B cell (primary cell): ENCODE results near the gene PARK7. TPM values are rescaled to one million over a fixed set of nuclear protein-coding genes. Genes with fewer than 3 reads are reported as not detected.

Experiments used
- ATAC-seq: fragments of 200-7000 bp; cut with Tn5 transposase; one replicate; pipeline ENCODE4 v1.10.0; 2021; ENCODE audit warnings: low read depth, mild to moderate bottlenecking, moderate number of reproducible peaks, moderate library complexity
- CTCF ChIA-PET: fragments of 350-600 bp; sonication (Branson Sonifier 250); formaldehyde crosslinking; loops from one replicate; lab custom pipeline; 2021; ENCODE audit warnings: antibody characterized with exemption, inconsistent platforms; lab: Charles Lee
- POLR2A ChIA-PET: fragments of 350-600 bp; sonication (Branson Sonifier 250); formaldehyde crosslinking; loops from one replicate; lab custom pipeline; 2021; ENCODE audit warnings: antibody characterized with exemption; lab: Charles Lee
- DNase-seq: peaks from one replicate; pipeline ENCODE4 v3.0.0; 2013
- H2AFZ ChIP-seq: 2 replicates; pipeline ENCODE4 v1.6.1; 2012; ENCODE audit warnings: mild to moderate bottlenecking, low read depth, low read length; ENCODE audit not compliant: insufficient read depth, poor library complexity, severe bottlenecking
- H3K27ac ChIP-seq, 2 donors: 1 replicate in 1 of 2; 2 replicates in 1 of 2; pipeline ENCODE4 v1.5.1; 2012 to 2013; ENCODE audit warnings: low read length in 2 of 2, mild to moderate bottlenecking in 2 of 2, moderate library complexity in 1 of 2
- H3K27me3 ChIP-seq, 4 experiments: fragments of 200-600 bp in 1 of 4; sonication (generic) in 1 of 4; replicated peaks in 1 of 4; 1 replicate in 2 of 4; 2 replicates in 2 of 4; pipeline versions ENCODE4 v1.6.1 to v1.7.0; 2013 to 2016; ENCODE audit warnings: low read length in 3 of 4, mild to moderate bottlenecking in 2 of 4, mixed read lengths in 1 of 4, moderate library complexity in 1 of 4; ENCODE audit not compliant: insufficient read depth in 4 of 4, control insufficient read depth in 3 of 4; ENCODE audit errors: control extremely low read depth in 1 of 4
- H3K36me3 ChIP-seq, 2 experiments: replicated peaks in 1 of 2; 1 replicate in 1 of 2; 2 replicates in 1 of 2; pipeline versions ENCODE4 v1.6.1 to v1.7.1; 2013; ENCODE audit warnings: low read length in 1 of 2; ENCODE audit not compliant: insufficient read depth in 2 of 2, control insufficient read depth in 1 of 2; ENCODE audit errors: control extremely low read depth in 1 of 2, extremely low read depth in 1 of 2
- H3K4me1 ChIP-seq, 2 donors: fragments of 200-600 bp in 1 of 2; sonication (generic) in 1 of 2; 1 replicate in 1 of 2; 2 replicates in 1 of 2; pipeline versions ENCODE4 v1.5.1 to v1.6.1; 2013 to 2017; ENCODE audit warnings: low read length in 2 of 2; ENCODE audit not compliant: control insufficient read depth in 2 of 2, insufficient read depth in 2 of 2
- H3K4me2 ChIP-seq: replicated peaks from 2 replicates; pipeline ENCODE3; 2012; ENCODE audit warnings: mild to moderate bottlenecking, low read depth, low read length; ENCODE audit not compliant: poor library complexity, severe bottlenecking
- H3K4me3 ChIP-seq, 5 experiments: fragments of 200-600 bp in 1 of 5; sonication (generic) in 1 of 5; 1 replicate in 3 of 5; 2 replicates in 2 of 5; pipeline versions ENCODE4 v1.5.1 to v1.7.0; 2011 to 2016; ENCODE audit warnings: low read length in 4 of 5, mild to moderate bottlenecking in 4 of 5, low read depth in 2 of 5, control low read depth in 1 of 5, moderate library complexity in 1 of 5; ENCODE audit not compliant: insufficient read depth in 1 of 5; ENCODE audit errors: control extremely low read depth in 1 of 5, extremely low read depth in 1 of 5
- H3K79me2 ChIP-seq: fragments of 200-600 bp; sonication (generic); one replicate; pipeline ENCODE4 v1.6.0; 2016; ENCODE audit warnings: low read length; ENCODE audit not compliant: control insufficient read depth, insufficient read depth
- H3K9ac ChIP-seq: fragments of 200-600 bp; sonication (generic); 2 replicates; pipeline ENCODE4 v1.6.1; 2017; ENCODE audit warnings: mild to moderate bottlenecking, low read length, moderate library complexity
- H3K9me3 ChIP-seq, 3 donors: one replicate each; pipeline versions ENCODE4 v1.6.1 to v1.7.1; 2013; ENCODE audit warnings: low read length in 2 of 3; ENCODE audit not compliant: control insufficient read depth in 2 of 3, insufficient read depth in 1 of 3; ENCODE audit errors: control extremely low read depth in 1 of 3
- H4K20me1 ChIP-seq: 2 replicates; pipeline ENCODE4 v1.6.0; 2012; ENCODE audit warnings: mild to moderate bottlenecking, low read length; ENCODE audit not compliant: insufficient read depth, control insufficient read depth, poor library complexity, severe bottlenecking
- H3K27ac Mint-ChIP-seq: one replicate; pipeline ENCODE4 v1.8.0; 2021; ENCODE audit warnings: mixed read lengths
- H3K27me3 Mint-ChIP-seq: one replicate; pipeline ENCODE4 v1.8.0; 2021; ENCODE audit warnings: mixed read lengths
- H3K4me1 Mint-ChIP-seq: one replicate; pipeline ENCODE4 v1.8.0; 2021; ENCODE audit warnings: mixed read lengths
- H3K4me3 Mint-ChIP-seq: one replicate; pipeline ENCODE4 v1.8.0; 2021; ENCODE audit warnings: mixed read lengths
- H3K9me3 Mint-ChIP-seq: one replicate; pipeline ENCODE4 v1.8.0; 2022; ENCODE audit warnings: mixed read lengths; ENCODE audit not compliant: insufficient read depth
- EZH2 ChIP-seq: IDR thresholded peaks from 2 replicates; pipeline ENCODE4 v1.6.1; 2012; ENCODE audit warnings: borderline replicate concordance, low read depth, mild to moderate bottlenecking, moderate library complexity, low read length; ENCODE audit not compliant: insufficient read depth, poor library complexity, severe bottlenecking
- WGBS: methylation state at CpG from one replicate; pipeline ENCODE4 v1.1.5; 2013; ENCODE audit warnings: missing lambda C conversion rate; ENCODE audit not compliant: insufficient coverage; 5-methylcytosine and 5-hydroxymethylcytosine counted together
- intact Hi-C: fragments of 100-400 bp; cut with micrococcal nuclease; formaldehyde crosslinking; loops from one replicate; pipeline ENCODE4 v1.10.0; 2022
- polyA plus RNA-seq: library from polyadenylated mRNA; depleted of rRNA; stranded (reverse); fragments of >200 nt; gene quantifications from 2 replicates; pipeline ENCODE4 v1.2.3, GENCODE V29; 2012
- total RNA-seq, 2 donors: library from RNA; stranded (reverse); fragments of 120-200 nt in 1 of 2; gene quantifications; 1 replicate in 1 of 2; 2 replicates in 1 of 2; pipeline versions ENCODE4 v1.2.3 to v1.2.4, GENCODE V29; 2013 to 2022
- TF ChIP-seq, protein P1 (sequence below): fragments of 200-600 bp; IDR thresholded peaks from one replicate; pipeline ENCODE4 v1.8.0; 2022; ENCODE audit warnings: antibody characterized with exemption, mild to moderate bottlenecking

The PARK7 gene
- total and polyA plus RNA-seq, 2 donors (not counting 1 experiment from before 2014, with no cell fraction given): 63.9 to 118 TPM

DNA sequence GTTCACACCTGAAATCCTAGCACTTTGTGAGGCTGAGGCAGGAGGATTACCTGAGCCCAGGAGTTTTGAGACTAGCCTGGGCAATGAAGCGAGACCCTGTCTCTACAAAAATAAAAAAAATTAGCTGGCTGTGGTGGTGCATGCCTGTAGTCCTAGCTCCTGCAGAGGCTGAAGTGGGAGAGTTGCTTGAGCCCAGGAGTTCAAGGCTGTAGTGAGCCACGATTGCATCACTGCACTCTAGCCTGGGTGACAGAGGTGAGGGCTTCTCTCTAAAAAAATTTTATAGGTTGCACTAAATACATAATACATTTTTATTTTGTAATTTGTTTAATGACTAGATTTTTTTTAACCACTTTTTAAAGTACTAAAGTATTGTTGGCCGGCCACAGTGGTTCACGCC lies 6.1 kb downstream of the PARK7 start:
- WGBS: 100% methylated on average over 1 of the region's 4 CpGs
- H3K4me1 Mint-ChIP-seq: peaks cover 30% of the 10 kb centered on the region
- no peak overlapping the region for H3K9ac ChIP-seq
- no peak overlapping the region for H3K4me2 ChIP-seq
- no peaks in the 10 kb centered on the region for H3K27me3 Mint-ChIP-seq
- ChIA-PET POLR2A (no interaction called here), CTCF (no interaction called here)
- peaks cover 46% of the 10 kb centered on the region for H4K20me1 ChIP-seq
- ATAC-seq (no peak), DNase-seq (no peak)
- H3K4me1 ChIP-seq: peaks cover 5 to 10% of the 10 kb centered on the region in 2 donors
- H3K27ac ChIP-seq: no peak overlapping the region
- no peak overlapping the region for H3K4me3 Mint-ChIP-seq
- no peak overlapping the region for H2AFZ ChIP-seq
- H3K27me3 ChIP-seq: no peaks in the 10 kb centered on the region
- peaks cover 81% of the 10 kb centered on the region for H3K79me2 ChIP-seq
- intact Hi-C loops: no loop called here
- H3K9me3 Mint-ChIP-seq: no peaks in the 10 kb centered on the region
- TF ChIP-seq, protein P1, sequence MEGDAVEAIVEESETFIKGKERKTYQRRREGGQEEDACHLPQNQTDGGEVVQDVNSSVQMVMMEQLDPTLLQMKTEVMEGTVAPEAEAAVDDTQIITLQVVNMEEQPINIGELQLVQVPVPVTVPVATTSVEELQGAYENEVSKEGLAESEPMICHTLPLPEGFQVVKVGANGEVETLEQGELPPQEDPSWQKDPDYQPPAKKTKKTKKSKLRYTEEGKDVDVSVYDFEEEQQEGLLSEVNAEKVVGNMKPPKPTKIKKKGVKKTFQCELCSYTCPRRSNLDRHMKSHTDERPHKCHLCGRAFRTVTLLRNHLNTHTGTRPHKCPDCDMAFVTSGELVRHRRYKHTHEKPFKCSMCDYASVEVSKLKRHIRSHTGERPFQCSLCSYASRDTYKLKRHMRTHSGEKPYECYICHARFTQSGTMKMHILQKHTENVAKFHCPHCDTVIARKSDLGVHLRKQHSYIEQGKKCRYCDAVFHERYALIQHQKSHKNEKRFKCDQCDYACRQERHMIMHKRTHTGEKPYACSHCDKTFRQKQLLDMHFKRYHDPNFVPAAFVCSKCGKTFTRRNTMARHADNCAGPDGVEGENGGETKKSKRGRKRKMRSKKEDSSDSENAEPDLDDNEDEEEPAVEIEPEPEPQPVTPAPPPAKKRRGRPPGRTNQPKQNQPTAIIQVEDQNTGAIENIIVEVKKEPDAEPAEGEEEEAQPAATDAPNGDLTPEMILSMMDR: no peak
- TF ChIP-seq EZH2: no peak
- H3K4me3 ChIP-seq: no peak overlapping the region
- no peaks in the 10 kb centered on the region for H3K9me3 ChIP-seq
- peaks cover 11 to 67% of the 10 kb centered on the region in 2 experiments for H3K36me3 ChIP-seq
- H3K27ac Mint-ChIP-seq: no peak overlapping the region

DNA sequence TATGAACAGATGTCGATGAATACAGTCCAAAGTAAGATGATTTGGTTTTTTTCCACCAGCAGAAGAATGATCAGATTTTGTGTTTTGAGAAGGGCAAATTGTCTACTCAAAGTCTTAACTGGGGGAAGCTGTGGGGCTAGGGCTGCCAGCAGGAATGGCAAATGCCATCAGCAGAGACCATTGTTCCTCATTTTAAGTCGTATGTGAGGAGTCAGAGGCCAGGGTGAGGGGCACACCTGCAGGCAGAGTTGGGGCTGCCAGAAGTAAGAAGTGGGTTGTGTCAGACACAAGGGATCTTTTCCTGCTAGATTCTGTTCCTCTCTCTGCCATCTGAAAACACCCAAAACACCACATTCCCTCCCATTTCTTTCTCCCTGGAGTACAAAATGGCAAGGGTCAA lies 8.7 kb downstream of the PARK7 start:
- Mint-ChIP-seq H3K4me1 (peaks cover 13% of the 10 kb centered on the region), H3K9me3 (no peaks in the 10 kb centered on the region), H3K27me3 (no peaks in the 10 kb centered on the region), H3K27ac (no peak overlapping the region), H3K4me3 (no peak overlapping the region)
- ChIA-PET CTCF (no interaction called here), POLR2A (no interaction called here)
- H3K27me3 ChIP-seq: no peaks in the 10 kb centered on the region
- peaks cover 45% of the 10 kb centered on the region for H4K20me1 ChIP-seq
- H3K27ac ChIP-seq: no peak overlapping the region
- no peak overlapping the region for H3K4me3 ChIP-seq
- no peaks in the 10 kb centered on the region for H3K9me3 ChIP-seq
- no peak for TF ChIP-seq EZH2
- TF ChIP-seq, protein P1: no peak
- H3K36me3 ChIP-seq: peaks cover 11 to 62% of the 10 kb centered on the region in 2 experiments
- H3K4me2 ChIP-seq: no peak overlapping the region
- intact Hi-C loops: no loop called here
- ATAC-seq (no peak), DNase-seq (no peak)
- H3K4me1 ChIP-seq: no peaks in the 10 kb centered on the region
- H3K79me2 ChIP-seq: peaks cover 63% of the 10 kb centered on the region
- H3K9ac ChIP-seq: no peak overlapping the region
- H2AFZ ChIP-seq: no peak overlapping the region
- WGBS: 33% methylated on average over 2 of the region's 2 CpGs
